Kidney (tissue), 14 donors: ENCODE measurements around the gene FLOT2. TPM values are rescaled to one million over a fixed set of nuclear protein-coding genes. Genes with fewer than 3 reads are reported as not detected.

Experiments
- DNase-seq, 5 donors: peaks; one replicate each; pipeline ENCODE4 v3.0.0-alpha.2; 2013 to 2020
- FAIRE-seq: peaks from 2 replicates; lab custom pipeline; 2012; peaks lifted over from hg19 to GRCh38; lab: Jason Lieb, UNC
- H3K27ac ChIP-seq, 2 donors: one replicate each; pipeline ENCODE4 v1.7.0; 2013; ENCODE audit warnings: low read depth in 2 of 2, low read length in 2 of 2, inconsistent platforms in 1 of 2
- H3K27me3 ChIP-seq: one replicate; pipeline ENCODE4 v1.7.1; 2013; ENCODE audit warnings: low read length, inconsistent platforms; ENCODE audit not compliant: control insufficient read depth, insufficient read depth
- H3K36me3 ChIP-seq, 3 donors: one replicate each; pipeline versions ENCODE4 v1.7.0 to v1.7.1; 2013; ENCODE audit warnings: low read length in 3 of 3, control low read depth in 1 of 3, inconsistent platforms in 1 of 3; ENCODE audit not compliant: insufficient read depth in 3 of 3, control insufficient read depth in 2 of 3
- H3K4me1 ChIP-seq, 3 donors: one replicate each; pipeline versions ENCODE4 v1.7.0 to v1.7.1; 2013; ENCODE audit warnings: low read length in 3 of 3, inconsistent platforms in 1 of 3, low read depth in 1 of 3; ENCODE audit not compliant: control insufficient read depth in 2 of 3, insufficient read depth in 2 of 3
- H3K4me3 ChIP-seq, 3 donors: one replicate each; pipeline versions ENCODE4 v1.7.0 to v1.8.1; 2013; ENCODE audit warnings: low read length in 3 of 3, control low read depth in 1 of 3, inconsistent platforms in 1 of 3
- H3K9ac ChIP-seq, 3 donors: one replicate each; pipeline versions ENCODE4 v1.7.0 to v1.7.1; 2013; ENCODE audit warnings: low read length in 3 of 3, control low read depth in 1 of 3, inconsistent platforms in 1 of 3
- H3K9me3 ChIP-seq, 3 donors: one replicate each; pipeline versions ENCODE4 v1.7.0 to v1.7.1; 2013; ENCODE audit warnings: low read length in 3 of 3, control low read depth in 1 of 3, inconsistent platforms in 1 of 3; ENCODE audit not compliant: control insufficient read depth in 2 of 3, insufficient read depth in 1 of 3
- CTCF ChIP-seq: IDR thresholded peaks from 3 replicates; pipeline ENCODE4 v1.5.1; 2012; ENCODE audit warnings: mild to moderate bottlenecking, moderate library complexity, borderline replicate concordance; ENCODE audit not compliant: insufficient read depth; ENCODE audit errors: extremely low read depth
- intact Hi-C: fragments of 100-400 bp; cut with DNase I; formaldehyde crosslinking; loops from one replicate; pipeline ENCODE4 v1.11.1; 2022
- polyA plus RNA-seq: library from polyadenylated mRNA; stranded (reverse); fragments of 350-450 nt; fragmentation: Illumina TruSeq; extraction: RNeasy Lipid Tissue Mini Kit (QIAGEN cat#74804); gene quantifications from one replicate; pipeline ENCODE4 v1.2.3, GENCODE V29; 2014; ENCODE audit warnings: low read depth, low replicate concordance; ENCODE audit not compliant: insufficient read depth
- total RNA-seq: library from RNA; stranded (reverse); fragmentation: NEBNext Ultra II Directional; extraction: Animal tissue kit (Norgen Biotek cat#: 25700); gene quantifications from one replicate; pipeline ENCODE4 v1.2.1, GENCODE V29; 2021
- donor health status: control.
- donor health status: control.
- donor health status: control.
- donor health status: control.
- donor health status: control.
- donor health status: DM: yes; HTN: yes; CAD: no.
- donor health status: Normal renal cell carcinoma (clear cell type).

Gene FLOT2
- total and polyA plus RNA-seq, 2 donors from 2014 or later, result 200 to 260 TPM

- intact Hi-C loops, result no loop called here
- H3K4me1 ChIP-seq, result no peaks in the 10 kb centered on the region
These were observed 21.5 kb downstream of the FLOT2 start for GRCh38 chr17:28875848-28876550.

GRCh38 chr17:28874750-28875149, 22.8 kb downstream of the FLOT2 start:
- DNase-seq, result no peak
- Histone ChIP-seq H3K36me3 (peaks cover 0 to 8% (median under 1%) of the 10 kb centered on the region in 3 donors), H3K9ac (no peak overlapping the region), H3K4me1 (no peaks in the 10 kb centered on the region), H3K27me3 (no peaks in the 10 kb centered on the region), H3K9me3 (no peaks in the 10 kb centered on the region), H3K27ac (no peak overlapping the region), H3K4me3 (no peak overlapping the region)
- intact Hi-C loops, result no loop called here
- no peak for FAIRE-seq
- TF ChIP-seq CTCF, result no peak

More at GRCh38 chr17:28875848-28876550, 21.5 kb downstream of the FLOT2 start:
- H3K27ac ChIP-seq, result no peak overlapping the region
- H3K36me3 ChIP-seq, result peaks cover 0 to 18% (median 13%) of the 10 kb centered on the region in 3 donors
- no peak overlapping the region for H3K4me3 ChIP-seq
- no peaks in the 10 kb centered on the region for H3K9me3 ChIP-seq
- no peak for TF ChIP-seq CTCF
- H3K27me3 ChIP-seq, result no peaks in the 10 kb centered on the region
- no peak overlapping the region for H3K9ac ChIP-seq
- FAIRE-seq (no peak), DNase-seq (no peak)

GRCh38 chr17:28873839-28874238, 23.7 kb downstream of the FLOT2 start:
- H3K27ac ChIP-seq, result no peak overlapping the region
- FAIRE-seq, result no peak
- no peak for DNase-seq
- H3K36me3 ChIP-seq, result peaks cover 0 to 2% (median 0%) of the 10 kb centered on the region in 3 donors
- no peak for TF ChIP-seq CTCF
- no peak overlapping the region for H3K4me3 ChIP-seq
- intact Hi-C loops, result no loop called here
- no peaks in the 10 kb centered on the region for H3K27me3 ChIP-seq
- no peaks in the 10 kb centered on the region for H3K9me3 ChIP-seq
- no peaks in the 10 kb centered on the region for H3K4me1 ChIP-seq
- H3K9ac ChIP-seq, result no peak overlapping the region
